HG03064 (cell line): ENCODE results near the gene MICOS13.

Experiments
- ATAC-seq: cut with Tn5 transposase; IDR thresholded peaks from one replicate; pipeline ENCODE4 v1.9.1; 2021; ENCODE audit warnings: low read depth; ENCODE audit not compliant: unreplicated experiment

Gene MICOS13

DNA sequence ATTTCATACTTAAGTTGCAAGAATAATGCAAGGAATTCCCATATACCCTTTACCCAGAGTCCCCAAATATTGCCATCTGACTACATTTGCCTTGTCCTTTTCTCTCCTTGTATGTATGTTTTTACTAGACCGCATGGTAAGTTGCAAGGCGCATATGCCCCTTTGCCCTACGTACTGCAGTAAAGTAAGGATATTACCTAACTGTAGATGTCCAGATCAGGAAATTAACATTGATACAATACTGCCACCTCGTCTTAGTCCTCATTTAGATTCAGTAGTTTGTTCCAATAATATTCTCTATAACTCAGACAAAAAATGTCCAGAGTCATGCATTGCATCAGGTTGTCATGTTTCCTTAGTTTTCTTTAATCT lies 48.1 kb downstream of the MICOS13 start:
- ATAC-seq: no peak

DNA sequence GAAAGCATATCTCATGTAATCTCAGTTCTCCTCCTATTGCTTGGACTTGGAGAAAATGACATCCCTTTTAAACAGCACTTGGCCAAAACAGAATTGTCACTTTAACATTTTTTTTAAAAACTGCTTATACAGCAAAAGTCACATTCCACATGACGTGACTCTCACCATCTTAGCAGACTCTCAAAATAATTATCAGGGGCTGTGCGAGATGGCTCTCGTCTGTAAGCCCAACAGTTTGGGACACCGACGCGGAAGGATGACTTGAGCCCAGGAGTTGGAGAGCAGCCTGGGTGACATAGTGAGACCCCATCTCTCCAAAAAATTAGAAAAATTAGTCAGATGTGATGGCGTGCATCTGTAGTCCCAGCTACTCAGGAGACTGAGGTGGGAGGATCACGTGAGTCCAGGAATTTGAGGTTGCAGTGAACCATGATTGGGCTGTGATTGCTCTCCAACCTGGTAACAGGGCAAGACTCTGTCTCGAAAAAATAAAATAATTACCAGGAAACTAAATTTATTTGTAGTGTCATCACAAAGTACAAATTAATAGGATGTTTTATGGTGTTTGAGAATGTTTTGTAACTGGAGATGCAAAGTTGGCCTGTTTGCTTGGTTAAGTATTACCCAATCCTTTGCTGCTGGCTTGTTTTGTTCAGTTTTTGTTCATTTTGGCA lies 48.6 kb downstream of the MICOS13 start:
- ATAC-seq: no peak

DNA sequence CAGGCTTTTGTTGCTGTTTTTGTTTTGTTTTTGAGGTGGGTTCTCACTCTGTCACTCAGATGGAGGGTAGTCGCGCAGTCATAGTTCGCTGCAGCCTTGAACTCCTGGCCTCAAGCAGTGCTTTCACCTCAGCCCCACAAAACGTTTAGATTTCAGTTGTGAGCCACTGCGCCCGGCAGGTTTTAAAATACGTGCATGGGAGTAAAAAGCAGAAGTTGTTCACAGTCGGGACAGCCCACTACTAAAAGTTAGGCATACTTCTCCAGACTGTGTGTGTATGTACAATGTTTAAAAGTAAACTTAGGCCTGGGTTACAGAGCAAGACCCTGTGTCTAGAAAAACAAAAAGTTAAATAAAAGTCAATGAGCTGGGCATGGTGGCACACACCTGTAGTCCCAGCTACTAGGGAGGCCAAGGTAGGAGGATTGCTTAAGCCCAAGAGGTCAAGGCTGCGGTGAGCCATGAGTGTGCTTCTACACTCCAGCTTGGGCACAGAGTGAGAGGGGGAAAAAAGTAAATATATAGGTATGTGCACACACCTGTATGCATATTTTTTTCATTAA lies 51.3 kb downstream of the MICOS13 start:
- ATAC-seq: no peak

DNA sequence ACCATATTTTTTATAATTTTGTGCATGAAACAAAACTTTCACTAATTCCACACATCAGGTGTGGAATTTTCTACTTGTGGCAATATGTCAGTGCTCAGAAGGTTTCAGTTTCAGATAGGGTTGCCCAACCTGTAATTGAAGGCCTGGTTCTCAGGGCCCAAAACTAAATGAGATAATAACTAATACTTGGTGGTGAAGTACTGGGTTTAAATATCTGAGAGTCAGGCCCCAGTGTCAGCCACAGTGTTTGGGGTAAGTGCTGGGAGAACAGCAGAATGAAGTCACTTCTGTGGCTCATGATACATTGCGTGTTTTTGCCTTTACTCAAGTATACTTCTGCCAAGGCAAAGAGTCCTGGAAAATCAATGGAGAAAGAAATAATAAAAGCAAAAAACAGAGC lies 51.9 kb downstream of the MICOS13 start:
- ATAC-seq: no peak
